Measurements from ENCODE around the gene HAGHL. TPM values are rescaled to one million over a fixed set of nuclear protein-coding genes. Genes with fewer than 3 reads are reported as not detected.
A peak's percentile ranks its signal among the peaks of the same experiment; 100 is the strongest.

The HAGHL gene
- total and polyA plus RNA-seq, 2 experiments from 2014 or later = 21.6 to 35.3 TPM

- DNase-seq (ENCODE audit: low spot score) (no peak), ATAC-seq (no peak)
- no peak overlapping the region; the same call in 1 of the 2 replicates for H2AFZ ChIP-seq
- H3K79me2 ChIP-seq (replicated peaks; ENCODE audit: insufficient read depth) = no peaks in the 10 kb centered on the region
- H4K20me1 ChIP-seq (replicated peaks; ENCODE audit: insufficient read depth) = no peaks in the 10 kb centered on the region
- peaks cover 4% of the 10 kb centered on the region; the same call in 1 of the 2 replicates for H3K4me1 ChIP-seq (ENCODE audit: insufficient read depth)
- no peaks in the 10 kb centered on the region for H3K36me3 ChIP-seq (ENCODE audit: insufficient read depth)
- TF ChIP-seq EZH2phosphoT487 (IDR thresholded peaks at IDR 0.05; ENCODE audit: unreplicated experiment) = no peak
- no peaks in the 10 kb centered on the region for H3K9me2 ChIP-seq (ENCODE audit: insufficient read depth)
- Mint-ChIP-seq H3K27me3 (ENCODE audit: insufficient read depth, low read depth, poor library complexity) (peaks cover 42% of the 10 kb centered on the region), H3K4me1 (peaks cover 5% of the 10 kb centered on the region; the same call in 2 of the 3 replicates), H3K9me3 (peaks cover 4% of the 10 kb centered on the region; the same call in 1 of the 3 replicates), H3K36me3 (ENCODE audit: low read depth) (no peaks in the 10 kb centered on the region), H3K27ac (no peak overlapping the region), H3K4me3 (no peak overlapping the region)
- H3K4me2 ChIP-seq = no peak overlapping the region
- H3K4me3 ChIP-seq = peak overlapping the region; percentile 47; the same call in 1 of the 2 replicates
- no peak overlapping the region for H3K27ac ChIP-seq (ENCODE audit: low read depth)
- no peaks in the 10 kb centered on the region for H3F3A ChIP-seq (replicated peaks; ENCODE audit: low read depth)
- peaks cover 54% of the 10 kb centered on the region for H3K27me3 ChIP-seq (ENCODE audit: insufficient read depth)
Observed at GRCh38 chr16:714079-714478, 12.8 kb upstream of the HAGHL start.

- Mint-ChIP-seq H3K27ac (no peak within 1 kb of the TSS), H3K4me1 (peaks cover 8% of the 10 kb centered on the region; the same call in 2 of the 3 replicates), H3K9me3 (peaks cover 4% of the 10 kb centered on the region; the same call in 1 of the 3 replicates), H3K4me3 (peak within 1 kb of the TSS; percentile 64), H3K27me3 (ENCODE audit: insufficient read depth, low read depth, poor library complexity) (peaks cover 37% of the 10 kb centered on the region), H3K36me3 (ENCODE audit: low read depth) (no peaks in the 10 kb centered on the region)
- Histone ChIP-seq H3K9me2 (ENCODE audit: insufficient read depth) (no peaks in the 10 kb centered on the region), H3K27me3 (ENCODE audit: insufficient read depth) (peaks cover 53% of the 10 kb centered on the region), H3K4me2 (peak within 1 kb of the TSS; percentile 81), H3K4me3 (peak within 1 kb of the TSS; percentile 59), H3K79me2 (replicated peaks; ENCODE audit: insufficient read depth) (no peaks in the 10 kb centered on the region), H3K36me3 (ENCODE audit: insufficient read depth) (no peaks in the 10 kb centered on the region), H3K4me1 (ENCODE audit: insufficient read depth) (peaks cover 6% of the 10 kb centered on the region; the same call in 1 of the 2 replicates), H3F3A (replicated peaks; ENCODE audit: low read depth) (no peaks in the 10 kb centered on the region), H3K27ac (ENCODE audit: low read depth) (no peak within 1 kb of the TSS), H2AFZ (peak within 1 kb of the TSS; percentile 76), H4K20me1 (replicated peaks; ENCODE audit: insufficient read depth) (no peaks in the 10 kb centered on the region)
- ATAC-seq (peak; percentile 44), DNase-seq (ENCODE audit: low spot score) (peak; percentile 95)
- TF ChIP-seq ETS1 (IDR thresholded peaks at IDR 0.05) (no peak), CREB1 (CRISPR knock-in tag; IDR thresholded peaks at IDR 0.05; ENCODE audit: low read depth) (no peak), ZNF331 (CRISPR knock-in tag; IDR thresholded peaks at IDR 0.05; ENCODE audit: low read depth) (no peak), EZH2phosphoT487 (IDR thresholded peaks at IDR 0.05; ENCODE audit: unreplicated experiment) (no peak), STAT1 (IDR thresholded peaks at IDR 0.05; ENCODE audit: unreplicated experiment) (no peak), ZNF114 (CRISPR knock-in tag; IDR thresholded peaks at IDR 0.05) (no peak), POLR2AphosphoS5 (IDR thresholded peaks at IDR 0.05; ENCODE audit: low read depth) (peak; percentile 28)
Observed at GRCh38 chr16:714558-715476, 12.1 kb upstream of the HAGHL start, which contains the start of gene METRN. Gene METRN, plus strand, starts transcription at chr16:715118. Its CDS starts 172 bp downstream, at chr16:715290.
